HG02885 (cell line): ENCODE measurements around the gene SLC25A3.
A peak's percentile ranks its signal among the peaks of the same experiment; 100 is the strongest.
"Not testable (repeated sequence)": the region's sequence is repeated elsewhere in the genome, so short reads cannot be mapped to it uniquely, and the experiment has no call there.

Experiments used
- ATAC-seq: cut with Tn5 transposase; IDR thresholded peaks from one replicate; pipeline ENCODE4 v1.9.1; 2021; ENCODE audit warnings: mild to moderate bottlenecking; ENCODE audit not compliant: unreplicated experiment, poor library complexity

Gene SLC25A3

GRCh38 chr12:98594050-98594835 lies 757 bp downstream of the SLC25A3 start:
- ATAC-seq: peak; percentile 12

- ATAC-seq: no peak
Measured at GRCh38 chr12:98595243-98595988, 1.9 kb downstream of the SLC25A3 start.

GRCh38 chr12:98597313-98597712 lies 3.8 kb downstream of the SLC25A3 start:
- ATAC-seq: not testable (repeated sequence)

GRCh38 chr12:98601924-98602323 lies 8.4 kb downstream of the SLC25A3 start:
- no peak for ATAC-seq

- ATAC-seq: no peak
Measured at GRCh38 chr12:98606359-98606988, 13.0 kb downstream of the SLC25A3 start.

- no peak for ATAC-seq
Measured at GRCh38 chr12:98610596-98610995, 17.1 kb downstream of the SLC25A3 start.

GRCh38 chr12:98612696-98613334 lies 19.3 kb downstream of the SLC25A3 start:
- peak; percentile 90 for ATAC-seq

- ATAC-seq: no peak
Measured at GRCh38 chr12:98618952-98619351, 25.5 kb downstream of the SLC25A3 start.

GRCh38 chr12:98635657-98636323 lies 42.3 kb downstream of the SLC25A3 start:
- peak; percentile 90 for ATAC-seq

GRCh38 chr12:98637068-98637467 lies 43.6 kb downstream of the SLC25A3 start:
- no peak for ATAC-seq

- no peak for ATAC-seq
Measured at GRCh38 chr12:98638009-98638408, 44.5 kb downstream of the SLC25A3 start.

GRCh38 chr12:98639491-98639890 lies 46.0 kb downstream of the SLC25A3 start:
- no peak for ATAC-seq

- ATAC-seq: not testable (repeated sequence)
Measured at GRCh38 chr12:98642801-98643200, 49.3 kb downstream of the SLC25A3 start.

- ATAC-seq: peak; percentile 19
Measured at GRCh38 chr12:98644433-98644711, 50.9 kb downstream of the SLC25A3 start.

- peak; percentile 86 for ATAC-seq
Measured at GRCh38 chr12:98644712-98645571, 51.5 kb downstream of the SLC25A3 start, which contains the start of the genes APAF1 and IKBIP. Gene APAF1 (plus strand): TSS chr12:98645290. CDS start chr12:98648360, 3,070 bp downstream. Gene IKBIP (minus strand): TSS chr12:98644788. CDS start chr12:98644701, 87 bp downstream.

- no peak for ATAC-seq
Measured at GRCh38 chr12:98645572-98646067, 52.1 kb downstream of the SLC25A3 start.

- no peak for ATAC-seq
Measured at GRCh38 chr12:98646294-98647090, 53.0 kb downstream of the SLC25A3 start.

- no peak for ATAC-seq
Measured at GRCh38 chr12:98651328-98651727, 57.8 kb downstream of the SLC25A3 start.
